CMK (cell line): ENCODE data around the gene TEX9.
"Not testable (repeated sequence)": the region's sequence is repeated elsewhere in the genome, so short reads cannot be mapped to it uniquely, and the experiment has no call there.

Experiments
- DNase-seq: peaks from one replicate; pipeline ENCODE4 v3.0.0-alpha.2; 2010; ENCODE audit warnings: low read depth

TEX9 gene

DNA sequence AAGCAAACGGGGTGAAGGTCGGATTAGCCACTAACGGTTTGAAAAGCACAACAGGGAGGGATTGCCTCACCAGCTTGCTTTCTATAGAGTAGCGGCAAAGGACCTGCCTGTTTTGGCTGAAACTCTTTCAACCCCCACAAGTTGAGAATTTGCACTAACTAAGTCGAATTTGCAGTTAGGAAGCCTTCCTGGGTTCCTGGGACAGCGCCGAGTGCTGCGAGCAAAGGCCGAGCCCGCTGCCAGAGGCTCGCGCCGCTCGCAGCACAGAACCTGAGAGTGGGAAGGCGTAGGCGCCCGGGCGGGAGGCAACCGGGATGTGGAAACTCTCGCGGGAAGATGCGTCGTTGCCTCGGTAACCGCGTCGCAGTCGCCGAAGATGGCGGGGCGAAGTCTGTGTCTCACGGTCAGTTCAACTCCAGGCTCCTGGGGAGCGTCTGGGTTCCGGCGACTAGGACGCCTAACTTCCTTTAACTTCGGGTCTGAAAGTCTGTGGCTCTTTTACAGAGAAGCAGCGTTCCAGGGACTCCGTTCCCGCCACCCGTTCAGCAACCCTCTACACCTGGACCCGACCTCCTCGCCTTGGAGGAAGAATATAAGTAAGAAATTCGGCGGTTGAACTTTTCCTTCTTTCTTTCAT, at the start of gene TEX9:
TSS of gene TEX9 (plus strand) at position 352 of the 637 bp plus-strand sequence. CDS start at position 377, 25 bp downstream.
- DNase-seq = peak; percentile 66

DNA sequence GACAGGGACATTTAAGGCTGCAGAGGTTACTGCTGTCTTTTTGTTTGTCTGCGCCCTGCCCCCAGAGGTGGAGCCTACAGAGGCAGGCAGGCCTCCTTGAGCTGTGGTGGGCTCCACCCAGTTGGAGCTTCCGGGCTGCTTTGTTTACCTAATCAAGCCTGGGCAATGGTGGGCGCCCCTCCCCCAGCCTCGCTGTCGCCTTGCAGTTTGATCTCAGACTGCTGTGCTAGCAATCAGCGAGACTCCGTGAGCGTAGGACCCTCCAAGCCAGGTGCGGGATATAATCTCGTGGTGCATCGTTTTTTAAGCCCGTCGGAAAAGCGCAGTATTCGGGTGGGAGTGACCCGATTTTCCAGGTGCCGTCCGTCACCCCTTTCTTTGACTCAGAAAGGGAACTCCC, 48.7 kb upstream of the TEX9 start:
- not testable (repeated sequence) for DNase-seq

DNA sequence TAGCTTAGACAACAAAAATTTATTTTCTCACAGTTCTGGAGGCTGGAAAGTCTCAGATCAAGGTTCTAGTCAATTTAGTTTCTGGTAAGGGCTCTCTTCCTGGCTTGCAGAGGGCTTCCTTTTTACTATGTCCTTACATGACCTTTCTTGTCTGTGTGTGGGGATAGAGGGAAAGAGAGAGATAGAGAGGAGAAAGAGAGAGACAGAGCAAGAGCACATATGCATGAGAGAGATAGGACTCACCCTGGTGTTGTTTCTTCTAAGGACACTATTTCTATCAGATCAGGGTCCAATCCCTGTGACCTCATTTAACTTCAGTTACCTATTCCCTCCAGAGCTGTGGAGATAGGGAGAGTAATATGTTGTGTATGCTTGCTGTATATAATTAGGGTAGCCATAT, 44.9 kb upstream of the TEX9 start:
- DNase-seq = peak; percentile 40

DNA sequence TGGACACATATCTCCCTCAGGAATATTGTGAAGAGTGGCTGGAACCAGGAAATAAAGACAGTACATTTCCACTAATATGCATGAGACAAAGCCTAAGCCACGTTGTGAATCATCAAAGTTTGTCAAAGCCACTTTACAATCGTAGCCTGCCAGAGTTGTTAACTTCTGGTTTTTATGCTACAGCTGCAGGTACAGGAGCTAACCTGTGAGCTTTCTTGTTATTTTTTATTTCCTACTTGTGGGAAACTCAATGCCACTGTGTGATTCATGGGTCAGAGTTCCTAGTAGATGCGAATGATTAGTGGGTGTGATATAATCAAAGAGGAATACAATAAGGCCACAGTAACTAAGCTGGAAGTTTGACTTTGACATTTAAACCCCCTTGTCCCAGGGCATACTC, 44.4 kb upstream of the TEX9 start:
- DNase-seq = no peak

DNA sequence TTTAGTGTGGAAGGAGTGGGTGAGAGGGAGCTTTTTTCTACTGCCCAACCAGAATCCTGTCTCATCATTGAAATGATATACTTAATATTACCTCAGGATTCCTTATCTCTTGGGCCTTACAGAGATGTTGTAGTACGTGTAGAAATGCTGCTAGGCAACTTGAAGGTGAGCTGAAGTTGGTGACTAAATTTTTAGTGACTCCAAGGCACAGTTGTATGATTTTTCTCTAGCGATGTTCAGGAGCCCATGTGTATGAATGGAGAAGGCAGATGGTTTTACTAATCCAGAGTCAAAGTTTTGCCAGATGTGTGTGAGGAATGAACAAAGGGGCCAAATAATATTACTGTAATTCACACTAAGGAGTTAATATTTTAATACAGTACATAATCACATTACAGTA, 42.8 kb upstream of the TEX9 start:
- DNase-seq = no peak

DNA sequence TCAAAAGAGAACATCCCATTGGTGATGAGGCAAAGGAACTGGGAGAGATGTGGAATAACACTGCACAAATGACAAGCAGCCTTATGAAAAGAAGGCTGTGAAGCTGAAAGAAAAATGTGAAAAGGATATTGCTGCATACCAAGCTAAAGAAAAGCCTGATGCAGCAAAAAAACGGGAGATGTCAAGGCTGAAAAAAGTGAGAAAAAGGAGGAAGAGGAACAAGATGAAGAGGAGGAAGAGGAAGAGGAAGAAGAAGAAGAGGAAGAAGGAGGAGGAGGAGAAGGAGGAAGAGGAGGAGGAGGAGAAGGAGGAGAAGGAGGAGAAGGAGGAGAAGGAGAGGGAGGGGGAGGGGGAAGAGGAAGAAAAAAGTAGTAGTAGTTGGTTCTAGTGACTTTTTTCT, 41.8 kb upstream of the TEX9 start:
- DNase-seq = no peak

DNA sequence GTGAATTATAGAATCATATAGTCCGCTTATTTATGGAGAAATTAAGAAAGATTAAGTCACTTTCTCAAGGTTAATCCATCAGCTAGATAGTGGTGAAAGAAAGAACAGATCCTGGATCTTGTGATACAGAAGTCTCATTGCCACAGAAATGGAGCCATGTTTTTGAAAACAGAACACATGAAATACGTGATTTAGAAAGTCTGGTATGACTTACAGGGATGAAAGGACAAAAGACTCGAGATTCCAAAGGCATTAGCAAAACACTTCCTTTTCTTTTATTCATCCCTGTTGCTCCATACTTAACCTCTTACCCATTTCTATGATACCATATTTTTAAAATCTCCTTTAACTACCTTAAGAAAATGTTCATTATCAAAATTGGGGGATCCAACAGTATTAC, 40.0 kb upstream of the TEX9 start:
- no peak for DNase-seq

DNA sequence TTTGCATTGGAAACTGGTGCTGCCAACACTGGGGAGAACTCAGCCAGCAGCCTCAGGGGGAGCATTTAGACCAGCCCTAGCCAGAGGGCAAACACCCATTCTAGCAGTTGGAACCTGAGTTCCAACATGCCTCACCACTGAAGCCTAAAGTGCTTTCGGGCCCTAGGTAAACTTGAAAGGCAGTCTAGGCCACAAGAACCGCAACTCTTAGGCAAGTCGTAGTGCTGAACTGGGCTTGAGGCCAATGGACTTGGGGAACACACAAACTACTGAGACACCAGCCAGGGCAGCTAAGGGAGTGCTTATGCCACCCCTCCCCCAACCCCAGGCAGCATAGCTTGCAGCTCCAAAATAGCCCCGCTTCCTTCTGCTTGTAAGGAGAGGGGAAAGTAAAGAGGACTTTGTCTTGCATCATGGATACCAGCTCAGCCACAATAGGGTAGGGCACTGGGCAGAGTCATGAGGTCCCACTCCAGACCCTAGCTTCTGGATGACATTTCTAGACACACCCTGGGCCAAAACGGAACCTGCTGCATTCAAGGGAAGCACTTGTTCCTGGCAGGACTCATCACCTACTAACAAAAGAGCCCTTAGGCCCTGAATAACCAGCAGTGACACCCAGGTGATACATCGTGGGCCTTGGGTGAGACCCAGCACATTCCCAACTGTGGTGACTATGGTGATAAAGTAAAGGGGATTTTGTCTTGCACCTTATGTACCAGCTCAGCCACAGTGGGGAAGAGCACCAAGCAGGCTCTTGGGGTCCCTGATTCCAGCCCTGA, 37.3 kb upstream of the TEX9 start:
- no peak for DNase-seq

DNA sequence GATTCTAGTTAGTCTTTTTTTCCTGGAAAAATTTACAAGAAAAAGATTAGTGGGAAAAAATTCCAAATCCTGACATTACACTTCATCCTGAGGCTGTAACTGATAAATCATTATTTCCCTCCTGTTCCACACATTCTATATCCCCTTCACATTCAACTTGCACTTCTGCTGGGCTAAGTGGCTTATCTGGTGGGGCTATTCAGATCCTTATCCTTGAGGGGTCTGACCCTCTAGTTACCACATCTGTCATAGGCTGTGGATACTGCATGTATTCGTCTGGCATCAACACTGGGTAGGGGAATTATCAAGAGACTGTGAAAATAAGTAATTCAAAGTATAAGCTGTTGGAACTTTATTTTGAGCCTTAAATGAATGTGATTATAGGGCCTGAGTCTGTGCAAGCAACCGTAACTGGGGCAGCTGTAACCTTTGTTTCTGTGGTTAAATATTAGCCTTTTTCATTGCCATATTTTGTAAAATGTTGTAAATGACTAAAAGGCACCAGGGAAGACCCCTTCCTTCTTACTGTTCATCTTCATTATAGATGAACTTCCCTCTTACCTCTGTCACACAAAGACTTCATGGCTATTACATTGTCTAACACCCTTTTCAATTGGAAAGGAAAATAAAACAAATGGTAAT, 28.0 kb upstream of the TEX9 start:
- DNase-seq = no peak

DNA sequence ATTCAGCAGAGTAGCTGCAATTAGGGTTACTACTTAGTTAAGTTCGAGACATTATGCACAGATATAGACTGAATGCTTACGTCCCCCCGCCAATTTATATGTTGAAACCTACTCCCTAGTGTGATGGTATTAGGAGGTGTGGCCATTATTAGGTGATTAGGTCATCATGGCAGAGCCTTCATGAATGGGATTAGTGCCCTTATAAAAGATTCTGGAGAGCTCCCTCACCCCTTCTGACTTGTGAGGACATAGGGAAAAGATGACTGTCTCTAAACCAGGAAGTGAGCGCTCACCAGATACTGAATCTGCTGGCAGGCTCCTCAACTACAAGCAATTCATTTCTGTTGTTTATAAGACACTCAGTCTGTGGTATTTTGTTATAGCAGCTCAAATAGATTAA, 25.6 kb upstream of the TEX9 start:
- DNase-seq = no peak

DNA sequence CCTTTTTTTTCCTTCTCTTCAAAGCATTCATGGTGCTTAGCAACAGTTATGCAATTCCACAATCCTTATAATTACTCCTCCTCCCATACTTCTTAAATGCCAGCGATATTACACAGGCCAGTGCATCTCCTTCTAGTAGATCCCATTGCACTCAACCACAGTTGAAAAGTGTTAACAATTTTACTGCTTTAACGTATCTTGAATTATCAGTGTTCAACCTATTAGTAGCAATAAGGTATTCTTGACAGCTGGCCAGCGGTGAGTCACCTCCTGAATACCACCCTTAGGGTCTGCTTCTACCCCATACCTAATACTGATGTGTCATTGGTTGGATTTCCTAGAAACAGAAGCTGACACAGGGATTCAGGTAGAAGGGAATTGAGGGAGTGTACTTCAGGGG, 24.0 kb upstream of the TEX9 start:
- no peak for DNase-seq

DNA sequence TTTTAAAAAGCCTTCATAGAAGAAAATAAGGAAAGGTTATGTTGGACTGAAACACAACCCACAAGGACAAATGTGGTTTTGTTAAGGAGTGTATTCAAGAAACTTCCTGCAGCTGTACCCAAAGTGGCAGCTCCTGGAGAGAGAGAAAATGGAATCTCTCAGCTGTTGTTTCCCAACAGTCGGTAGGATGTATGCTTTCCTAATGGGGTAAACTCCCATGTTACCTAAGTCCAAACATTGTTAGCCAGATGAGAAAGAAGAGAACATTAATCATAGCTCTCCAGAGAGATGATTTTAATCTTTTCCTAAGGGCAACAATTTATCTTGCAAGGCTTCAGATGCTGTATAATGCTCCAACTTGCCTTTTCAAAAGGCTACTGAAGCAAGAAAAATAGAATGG, 22.6 kb upstream of the TEX9 start:
- no peak for DNase-seq

DNA sequence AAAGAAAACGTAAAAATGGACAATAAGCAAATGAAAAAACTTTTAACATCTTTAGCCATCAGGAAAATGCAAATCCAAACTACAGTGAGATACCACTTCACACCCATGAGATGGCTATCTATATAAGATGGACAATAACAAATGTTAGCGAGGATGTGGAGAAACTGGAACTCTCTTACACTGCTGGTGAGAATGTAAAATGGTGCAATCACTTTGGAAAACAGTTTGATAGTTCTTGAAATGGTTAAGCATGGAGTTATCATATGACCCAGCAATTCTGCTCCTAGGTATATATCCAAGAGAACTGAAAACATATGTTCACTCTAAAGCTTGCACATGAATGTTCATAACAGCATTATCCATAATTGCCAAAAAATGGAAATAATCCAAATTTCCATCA, 21.3 kb upstream of the TEX9 start:
- no peak for DNase-seq

DNA sequence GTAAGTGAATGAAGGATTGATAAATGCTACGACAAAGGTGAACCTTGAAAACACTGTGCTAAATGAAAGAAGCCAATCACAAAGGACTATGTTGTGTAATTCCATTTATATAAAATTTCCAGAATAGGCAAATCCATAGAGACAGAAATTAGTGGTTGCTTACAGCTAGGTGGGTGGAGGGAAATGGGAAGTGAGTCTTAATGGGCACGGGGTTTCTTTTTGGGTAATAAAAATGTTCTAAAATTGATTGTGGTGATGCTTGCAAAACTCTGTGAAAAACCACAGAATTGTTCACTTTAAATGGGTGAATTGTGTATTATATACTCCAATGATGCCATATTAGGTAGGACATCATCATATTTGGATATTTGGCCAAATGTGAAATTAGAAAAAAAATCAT, 20.9 kb upstream of the TEX9 start:
- DNase-seq = no peak

DNA sequence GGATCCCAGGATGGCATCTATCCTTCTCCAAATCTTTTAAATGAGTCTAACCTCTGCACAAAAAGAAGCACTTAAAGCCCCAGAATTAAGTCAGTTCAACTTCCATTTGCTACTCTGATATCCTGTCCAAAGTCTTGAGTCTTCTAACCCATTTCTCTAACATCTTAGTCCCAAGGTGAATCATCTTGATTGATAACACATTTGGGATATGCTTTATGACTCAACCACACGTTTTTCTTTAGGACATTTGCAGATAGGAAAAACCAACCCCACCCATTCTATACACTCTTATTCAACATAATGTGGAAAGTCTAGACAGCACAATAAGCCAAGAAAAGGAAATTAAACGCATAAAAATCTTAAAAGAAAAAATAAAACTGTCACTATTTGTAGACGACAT, 18.8 kb upstream of the TEX9 start:
- no peak for DNase-seq

DNA sequence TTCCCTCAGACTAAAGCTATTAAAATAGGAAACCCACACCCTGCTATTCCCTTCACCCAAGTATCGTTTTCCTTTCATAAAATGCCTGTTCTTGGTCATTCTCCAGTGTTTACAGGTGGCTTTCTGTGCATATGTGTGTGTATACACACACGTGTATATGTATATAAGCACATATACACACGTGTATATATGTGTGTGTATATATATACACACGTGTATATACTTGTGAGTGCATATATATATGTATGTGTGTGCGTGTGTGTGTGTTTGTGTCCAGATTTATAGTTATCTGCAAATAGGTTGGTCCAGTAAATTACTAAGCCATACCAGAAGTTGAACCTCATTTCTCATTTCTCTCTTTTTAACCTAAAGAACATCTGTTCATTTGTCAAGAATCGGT, 15.7 kb upstream of the TEX9 start:
- DNase-seq = no peak

DNA sequence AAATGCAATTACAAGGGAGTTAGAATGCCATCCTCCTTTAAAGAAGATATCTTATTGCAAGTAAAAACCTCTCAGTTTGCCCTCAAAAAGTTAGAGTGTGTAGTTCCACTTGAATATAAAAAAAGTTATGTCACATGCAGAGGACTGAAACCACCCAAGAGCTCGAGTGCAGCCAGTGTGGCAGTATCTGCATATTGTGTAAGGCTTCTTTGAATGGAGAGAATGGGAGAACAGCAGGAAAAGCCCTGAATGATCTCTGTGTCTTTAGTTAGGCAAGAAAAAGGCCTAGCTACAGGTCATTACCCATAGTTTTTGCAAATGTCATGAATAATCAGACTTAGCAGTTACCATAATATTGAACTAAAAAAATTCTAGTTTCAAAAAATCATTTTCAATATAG, 13.9 kb upstream of the TEX9 start:
- no peak for DNase-seq

DNA sequence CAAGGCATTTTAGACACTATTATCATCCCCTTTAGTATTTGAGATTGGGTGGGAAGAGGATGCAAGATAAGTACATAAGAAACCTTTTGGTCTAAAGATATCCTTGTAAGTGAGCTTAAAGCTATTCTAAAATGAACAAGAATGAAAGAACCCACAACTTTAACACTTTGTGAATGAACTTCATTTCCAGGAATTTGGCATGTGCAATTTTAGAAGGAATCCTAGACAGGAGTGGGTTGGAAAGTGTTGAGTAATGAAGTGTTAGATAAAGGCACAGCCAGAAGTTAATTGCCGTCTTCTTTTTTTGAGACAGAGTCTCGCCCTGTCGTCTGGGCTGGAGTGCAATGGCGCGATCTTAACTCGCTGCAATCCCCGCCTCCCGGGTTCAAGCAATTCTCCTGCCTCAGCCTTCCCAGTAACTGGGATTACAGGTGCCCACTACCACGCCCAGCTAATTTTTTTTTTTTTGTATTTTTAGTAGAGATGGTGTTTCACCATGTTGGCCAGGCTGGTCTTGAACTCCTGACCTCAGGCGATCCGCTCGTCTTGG, 13.2 kb upstream of the TEX9 start:
- DNase-seq = no peak

DNA sequence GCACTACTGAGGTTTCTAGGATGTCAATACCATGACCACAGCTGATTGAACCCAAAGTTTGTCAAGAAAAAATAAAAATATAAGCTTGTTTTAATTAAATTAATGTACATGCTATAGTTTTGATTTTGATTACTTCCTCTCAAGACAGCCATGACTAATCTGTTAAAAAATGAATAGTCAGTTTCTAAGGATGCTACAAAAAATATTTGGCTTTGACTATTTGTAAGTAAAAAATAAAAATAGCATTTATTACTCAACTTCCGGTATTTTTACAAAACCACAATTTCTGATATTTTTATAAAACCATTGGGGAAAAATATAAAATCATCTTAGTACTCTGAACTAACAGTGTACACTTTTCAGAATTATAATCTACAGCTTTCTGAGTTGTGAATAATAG, 12.1 kb upstream of the TEX9 start:
- DNase-seq = no peak

DNA sequence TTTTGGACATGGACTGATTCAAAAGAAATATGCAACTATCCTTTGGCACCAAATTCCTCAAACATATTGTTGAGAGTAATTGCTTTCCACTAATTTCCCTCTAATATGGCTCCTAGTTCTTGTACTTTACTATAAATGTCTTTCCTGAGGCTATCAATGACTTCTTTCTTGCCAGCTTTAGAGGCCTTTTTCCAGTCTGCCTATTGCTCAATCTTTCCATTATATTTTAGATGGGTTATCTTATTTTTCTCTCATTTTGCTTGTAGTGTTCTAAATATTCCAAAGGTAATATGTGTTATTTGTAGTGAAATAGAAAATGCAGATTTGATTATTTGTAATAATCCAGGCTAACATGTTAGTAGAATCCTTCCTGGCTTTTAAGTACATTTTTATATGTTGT, 11.5 kb upstream of the TEX9 start:
- DNase-seq = no peak

DNA sequence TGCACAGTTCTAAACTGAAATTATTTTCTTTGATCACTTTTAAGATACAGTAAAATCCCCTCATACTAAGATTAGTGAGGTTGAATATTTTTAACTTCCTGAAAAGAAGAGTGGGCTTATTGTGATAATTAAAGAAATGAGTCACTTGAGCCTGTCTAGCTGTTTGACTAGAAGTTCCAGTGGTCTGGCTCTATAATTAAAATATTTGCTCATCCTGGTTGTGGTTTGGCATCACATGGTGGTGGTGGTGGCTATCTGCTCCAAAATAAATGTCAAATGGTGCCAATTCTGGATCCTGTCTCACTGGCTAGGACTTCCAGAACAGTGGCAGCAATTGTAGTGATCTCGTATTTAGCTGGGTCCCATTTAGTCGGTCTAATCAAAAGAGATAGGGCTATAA, 8.6 kb upstream of the TEX9 start:
- no peak for DNase-seq

DNA sequence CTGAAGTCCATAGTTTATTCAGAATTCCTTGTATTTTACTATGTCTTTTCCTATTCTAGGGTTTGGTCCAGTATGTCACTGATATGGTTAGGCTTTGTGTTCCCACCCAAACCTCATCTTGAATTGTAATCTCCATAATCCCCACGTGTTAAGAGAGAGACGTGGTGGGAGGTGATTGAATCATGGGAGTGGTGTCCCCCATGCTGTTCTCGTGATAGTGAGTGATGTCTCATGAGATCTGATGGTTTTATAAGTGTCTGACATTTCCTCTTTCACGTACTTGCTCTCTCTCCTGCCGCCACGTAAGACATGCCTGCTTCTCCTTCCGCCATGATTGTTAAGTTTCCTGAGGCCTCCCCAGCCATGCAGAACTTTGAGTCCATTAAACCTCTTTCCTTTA, 6.6 kb upstream of the TEX9 start:
- DNase-seq = no peak

DNA sequence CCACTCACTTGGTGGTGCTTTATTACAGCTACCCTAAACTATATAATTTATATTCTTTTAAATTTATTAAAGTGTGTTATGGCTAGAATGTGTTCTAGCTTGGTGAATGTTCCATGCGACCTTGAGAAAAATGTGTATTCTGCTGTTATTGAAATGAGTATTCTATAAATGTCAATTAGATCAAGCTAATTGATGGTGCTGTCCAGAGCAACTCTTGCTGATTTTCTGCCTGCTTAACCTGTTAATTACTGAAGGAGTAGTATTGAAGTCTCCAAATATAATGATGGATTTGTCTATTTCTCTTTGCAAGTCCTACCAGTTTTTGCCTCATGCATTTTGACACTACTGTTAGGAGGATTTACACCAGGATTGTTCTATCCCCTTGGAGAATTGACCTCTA, 3.2 kb upstream of the TEX9 start:
- DNase-seq = no peak
